ENCODE data around the gene MDFIC.

The MDFIC gene

GRCh38 chr7:114953724-114954123 lies 31.8 kb downstream of the MDFIC start:
- no peak for DNase-seq (ENCODE audit: low read depth)

DNA sequence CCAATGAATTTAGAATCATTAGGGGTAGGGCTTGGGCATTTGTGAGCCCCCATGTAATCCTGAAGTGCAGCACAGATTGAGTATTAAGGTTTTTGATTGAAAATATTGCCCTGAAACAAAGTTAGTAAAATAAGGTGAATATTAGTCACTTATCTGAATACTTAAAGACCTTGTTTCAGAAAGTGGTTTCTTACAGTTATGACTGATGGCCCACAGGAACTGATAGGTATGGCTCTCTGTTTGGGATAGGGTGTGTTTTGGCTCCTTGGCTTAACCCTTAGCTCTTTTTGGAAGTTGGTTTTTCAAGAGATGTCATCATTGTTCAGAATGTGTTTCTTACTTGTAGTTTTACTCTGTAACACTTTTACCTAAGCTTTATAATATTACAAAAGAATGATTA lies 34.8 kb downstream of the MDFIC start:
- DNase-seq (ENCODE audit: low read depth) = no peak

DNA sequence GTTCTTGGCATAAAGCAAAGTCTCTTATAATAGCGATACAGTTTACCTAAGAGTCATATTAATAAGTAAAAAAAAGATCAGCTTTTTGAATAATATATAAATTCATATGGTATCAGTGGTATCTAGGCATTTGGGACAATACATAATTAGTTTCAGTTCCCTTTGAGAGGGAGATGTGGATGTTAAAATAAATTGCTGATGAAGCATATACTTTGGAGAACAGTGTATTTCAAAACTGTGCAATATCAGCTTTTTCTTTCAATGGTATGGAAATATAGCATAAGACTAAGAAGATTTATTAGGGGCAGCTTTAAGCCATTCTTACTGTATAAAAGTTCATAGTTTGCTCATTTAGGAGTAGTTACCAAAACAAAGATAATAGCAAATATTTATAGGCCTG lies 35.5 kb downstream of the MDFIC start:
- DNase-seq (ENCODE audit: low read depth) = no peak

- DNase-seq (ENCODE audit: low read depth) = no peak
Observed at GRCh38 chr7:114959931-114960330, 38.0 kb downstream of the MDFIC start.

GRCh38 chr7:114962441-114962840 lies 40.5 kb downstream of the MDFIC start:
- DNase-seq (ENCODE audit: low read depth) = no peak

GRCh38 chr7:114966156-114966555 lies 44.3 kb downstream of the MDFIC start:
- no peak for DNase-seq (ENCODE audit: low read depth)

DNA sequence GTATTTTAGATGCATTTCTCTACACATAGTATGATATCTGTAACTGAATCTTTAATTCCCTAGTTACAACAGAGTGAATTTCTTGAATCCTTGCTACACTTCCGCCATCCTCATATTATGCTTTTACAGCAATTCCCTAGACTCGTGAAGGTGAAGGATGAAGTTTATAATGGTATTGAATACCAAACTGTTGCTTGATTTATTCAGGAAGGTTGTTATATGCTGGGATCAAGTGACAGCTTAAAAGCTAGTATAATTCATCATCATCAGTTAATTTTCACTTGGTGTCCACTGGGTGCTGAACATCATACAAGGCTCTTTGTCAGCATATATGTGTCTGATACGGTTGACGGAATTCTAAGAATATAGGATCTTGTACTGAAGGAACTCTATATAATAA lies 47.2 kb downstream of the MDFIC start:
- DNase-seq (ENCODE audit: low read depth) = no peak

- no peak for DNase-seq (ENCODE audit: low read depth)
Observed at GRCh38 chr7:114970308-114970707, 48.4 kb downstream of the MDFIC start.

GRCh38 chr7:114970732-114971131 lies 48.8 kb downstream of the MDFIC start:
- no peak for DNase-seq (ENCODE audit: low read depth)

DNA sequence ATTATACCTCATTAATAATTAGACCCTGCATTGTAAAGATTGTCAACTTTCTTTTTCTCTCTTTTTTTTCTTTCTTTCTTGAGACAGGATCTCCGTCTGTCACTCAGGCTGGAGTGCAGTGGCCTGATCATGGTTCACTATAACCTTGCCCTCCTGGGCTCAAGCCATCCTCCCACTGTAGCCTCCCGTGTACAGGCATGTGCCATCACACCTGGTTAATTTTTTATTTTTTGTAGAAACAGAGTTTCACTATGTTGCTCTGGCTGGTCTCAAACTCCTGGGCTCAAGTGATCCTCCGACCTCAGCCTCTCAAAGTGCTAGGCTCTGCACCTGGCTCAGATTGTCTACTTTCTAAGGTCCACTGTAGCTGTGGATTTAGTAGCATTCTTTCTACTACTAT lies 50.7 kb downstream of the MDFIC start:
- DNase-seq (ENCODE audit: low read depth) = no peak

- no peak for DNase-seq (ENCODE audit: low read depth)
Observed at GRCh38 chr7:114973147-114973546, 51.3 kb downstream of the MDFIC start.

- DNase-seq (ENCODE audit: low read depth) = no peak
Observed at GRCh38 chr7:114975401-114975800, 53.5 kb downstream of the MDFIC start.

GRCh38 chr7:114976666-114977065 lies 54.8 kb downstream of the MDFIC start:
- DNase-seq (ENCODE audit: low read depth) = no peak

GRCh38 chr7:114977277-114977676 lies 55.4 kb downstream of the MDFIC start:
- DNase-seq (ENCODE audit: low read depth) = no peak

- DNase-seq (ENCODE audit: low read depth) = no peak
Observed at GRCh38 chr7:114979388-114979787, 57.5 kb downstream of the MDFIC start.

GRCh38 chr7:114979803-114980507 lies 58.1 kb downstream of the MDFIC start:
- no peak for DNase-seq (ENCODE audit: low read depth)

GRCh38 chr7:114981323-114981722 lies 59.4 kb downstream of the MDFIC start:
- no peak for DNase-seq (ENCODE audit: low read depth)

GRCh38 chr7:114985116-114985715 lies 63.3 kb downstream of the MDFIC start:
- no peak for DNase-seq (ENCODE audit: low read depth)

DNA sequence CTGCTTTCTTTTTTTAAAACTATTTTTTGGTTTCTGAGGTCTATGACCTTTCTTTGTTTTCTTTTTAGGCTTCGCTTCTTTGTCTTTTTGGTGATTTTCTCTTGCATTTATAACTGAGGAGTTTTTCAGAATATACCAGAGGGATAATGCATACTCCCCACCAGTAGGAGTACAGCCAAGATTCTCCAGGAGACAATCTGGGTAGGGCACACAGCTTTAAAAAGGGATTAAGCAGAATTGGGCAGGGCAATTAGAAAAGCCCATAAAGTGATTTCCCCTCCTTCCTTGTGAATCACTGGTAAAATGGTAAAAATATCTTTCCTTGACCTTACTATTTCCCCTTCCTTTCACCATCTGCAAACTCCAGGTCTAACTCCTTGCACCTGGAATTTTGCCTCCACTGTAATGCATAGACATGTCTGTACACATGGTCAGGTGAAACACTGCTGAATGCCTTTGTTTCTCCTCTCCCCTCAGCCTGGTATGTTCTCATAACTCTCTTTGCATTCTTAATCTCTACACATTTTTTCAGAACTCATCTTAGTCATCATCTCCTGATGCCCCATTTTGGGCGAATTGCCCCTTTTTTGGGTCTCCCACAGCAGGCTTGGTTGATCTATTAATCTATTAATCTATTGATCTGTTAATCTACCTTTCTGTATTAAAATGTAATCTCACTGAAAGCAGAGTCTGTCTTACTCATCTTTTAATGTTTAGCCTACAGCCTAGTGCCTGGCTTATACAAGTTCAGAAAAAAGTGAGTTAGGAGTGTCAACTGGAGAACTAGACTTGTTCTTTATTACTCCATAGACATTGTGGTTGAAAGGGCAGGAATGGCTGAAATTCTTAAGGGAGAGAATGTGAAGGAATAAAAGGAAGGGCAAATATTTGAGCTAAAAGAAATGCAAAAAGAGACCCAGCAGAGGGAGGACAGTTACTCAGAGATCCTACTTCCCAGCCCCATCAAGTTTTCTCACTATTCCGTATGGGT lies 64.6 kb downstream of the MDFIC start:
- DNase-seq (ENCODE audit: low read depth) = no peak

- no peak for DNase-seq (ENCODE audit: low read depth)
Observed at GRCh38 chr7:114988026-114988425, 66.1 kb downstream of the MDFIC start.

DNA sequence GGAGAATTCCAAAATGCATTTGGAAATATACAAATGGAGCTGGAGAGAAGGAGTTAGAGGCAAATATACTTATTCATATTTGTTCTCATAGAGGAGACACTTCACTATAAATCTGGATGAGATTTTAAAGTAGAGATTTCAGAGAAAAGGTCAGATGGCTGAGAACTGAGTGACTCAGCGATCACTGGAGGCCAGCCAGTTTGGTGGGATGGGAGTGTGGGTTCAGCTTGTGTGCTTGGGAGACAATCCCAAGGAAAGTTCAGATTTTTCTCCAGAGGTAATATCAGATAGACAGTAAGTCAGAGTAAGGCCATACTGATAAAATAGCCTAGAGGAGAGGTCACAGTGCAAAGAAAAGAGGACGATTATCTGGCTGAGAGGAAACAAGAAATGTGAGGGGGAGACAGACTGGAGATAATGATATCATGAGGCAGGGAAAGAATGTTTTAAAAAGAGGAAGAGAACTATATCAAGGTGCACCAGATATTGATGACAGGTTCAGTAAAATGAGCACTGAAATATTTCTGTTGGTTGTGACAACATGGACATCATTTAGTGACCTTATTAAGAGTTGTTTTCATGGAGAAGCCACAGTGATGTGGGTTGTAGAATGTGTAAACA lies 67.0 kb downstream of the MDFIC start:
- DNase-seq (ENCODE audit: low read depth) = no peak

DNA sequence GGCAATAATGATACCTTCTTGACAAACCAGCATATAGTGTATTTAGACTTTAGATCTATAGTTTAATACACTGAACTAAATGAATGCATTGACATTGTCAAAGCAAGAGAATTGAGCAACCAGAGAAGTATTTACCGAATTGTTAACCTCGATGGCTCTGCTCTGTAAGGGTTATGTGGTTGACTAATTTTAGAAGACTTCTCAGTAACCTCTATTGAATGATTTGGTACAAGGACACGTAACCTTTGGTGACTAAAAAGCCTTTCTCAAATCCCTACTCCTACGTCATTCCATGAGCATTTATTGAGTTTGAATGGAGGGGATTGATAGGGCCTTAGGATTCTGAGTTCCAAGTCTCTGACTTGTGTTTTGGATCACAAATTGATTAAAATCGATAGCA lies 67.6 kb downstream of the MDFIC start:
- DNase-seq (ENCODE audit: low read depth) = no peak

Measured in stimulated activated CD8-positive, alpha-beta memory T cell treated with anti-CD3 and anti-CD28 coated beads, Interleukin-12 subunit alpha, Interleukin-12 subunit beta, amount 100 ng/mL, for 1 hour (primary cell).